ENCODE data around the gene LY86.
"Not testable (repeated sequence)": the region's sequence is repeated elsewhere in the genome, so short reads cannot be mapped to it uniquely, and the experiment has no call there.

Gene LY86

GRCh38 chr6:6657820-6658217 is 69.3 kb downstream of the LY86 start:
- no peak for DNase-seq (ENCODE audit: low read depth in 1 of 2, low spot score in 1 of 2)
- in situ Hi-C loops (cut with HindIII; ENCODE audit: low pct_unique_long_range_greater_than_20kb, low sequenced_read_pairs), result no loop called here
- TF ChIP-seq JUND (IDR thresholded peaks at IDR 0.05; ENCODE audit: low read depth), result no peak

DNA sequence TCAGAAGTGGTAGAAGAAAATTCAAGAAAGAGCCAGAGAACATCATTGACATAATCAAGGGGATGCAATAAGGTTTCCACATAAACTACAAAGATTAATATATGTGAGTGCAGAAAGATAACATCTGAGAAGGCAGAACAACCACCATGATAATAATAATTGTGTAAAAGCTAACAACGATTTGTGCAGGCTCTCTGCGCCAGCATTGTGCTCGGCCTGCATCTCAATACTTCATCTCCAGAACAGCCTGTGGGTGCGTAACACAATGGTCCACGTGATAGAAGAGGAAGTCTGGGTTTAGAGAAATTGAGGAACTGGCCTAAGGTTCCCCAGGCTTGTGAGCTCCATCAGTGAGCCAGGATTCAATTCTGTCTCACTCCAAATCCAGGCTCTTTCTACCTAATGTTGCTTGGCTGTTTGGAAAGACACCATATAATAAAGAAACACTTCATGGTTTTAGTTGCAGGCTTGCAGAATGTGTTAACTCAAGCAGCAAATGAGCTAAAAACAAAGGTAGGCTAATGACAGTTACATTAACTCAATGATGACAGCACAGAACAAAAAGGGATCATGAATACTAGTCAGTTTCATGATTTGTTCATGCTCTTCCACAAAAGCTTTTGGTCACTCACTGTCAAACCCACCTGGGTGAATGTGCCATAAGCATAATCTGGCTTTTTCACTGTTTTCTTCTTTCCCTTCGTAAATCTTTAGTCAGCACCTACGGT is 71.2 kb downstream of the LY86 start:
- DNase-seq (ENCODE audit: low read depth in 1 of 2, low spot score in 1 of 2), result no peak
- no peak for TF ChIP-seq JUND (IDR thresholded peaks at IDR 0.05; ENCODE audit: low read depth)
- in situ Hi-C loops (cut with HindIII; ENCODE audit: low pct_unique_long_range_greater_than_20kb, low sequenced_read_pairs), result no loop called here

DNA sequence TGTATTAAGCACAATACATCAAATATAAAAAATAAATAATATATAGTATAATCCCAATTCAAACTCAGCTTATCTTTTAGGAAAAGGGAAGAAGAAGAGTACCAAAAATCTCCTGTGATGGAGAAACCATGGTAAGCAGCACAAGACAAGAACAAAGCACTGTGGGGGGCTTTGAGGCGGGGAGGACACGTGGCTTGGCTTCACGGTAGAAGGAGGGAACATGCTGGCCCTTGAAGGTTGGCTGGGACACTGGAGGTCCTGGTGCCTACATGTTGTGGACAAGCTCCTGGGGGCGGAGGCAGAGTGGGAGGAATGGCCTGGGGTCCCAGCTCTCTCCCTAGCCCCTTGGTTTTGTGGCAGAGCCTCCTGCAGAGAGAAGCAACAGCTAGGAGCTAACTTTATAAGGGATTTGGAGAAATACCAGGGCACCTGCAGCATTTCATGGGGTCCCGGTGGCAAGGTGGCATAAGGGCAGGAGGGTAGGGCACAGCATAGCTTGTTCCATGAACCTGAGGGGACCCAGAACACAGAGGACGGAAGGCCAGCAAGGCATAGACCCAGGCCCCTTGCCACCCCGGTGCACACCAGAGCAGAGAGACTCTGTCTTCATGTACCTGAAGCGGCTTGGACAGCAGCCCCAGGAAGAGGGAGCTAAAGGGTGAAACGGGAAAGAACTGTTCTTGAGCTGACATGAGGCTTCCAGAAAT is 72.0 kb downstream of the LY86 start:
- in situ Hi-C loops (cut with HindIII; ENCODE audit: low pct_unique_long_range_greater_than_20kb, low sequenced_read_pairs), result no loop called here
- peak in 1 of 2 experiments; percentile 26 for DNase-seq (ENCODE audit: low read depth in 1 of 2, low spot score in 1 of 2)
- no peak for TF ChIP-seq JUND (IDR thresholded peaks at IDR 0.05; ENCODE audit: low read depth)

- in situ Hi-C loops (cut with HindIII; ENCODE audit: low pct_unique_long_range_greater_than_20kb, low sequenced_read_pairs), result no loop called here
- DNase-seq (ENCODE audit: low read depth in 1 of 2, low spot score in 1 of 2), result no peak
- no peak for TF ChIP-seq JUND (IDR thresholded peaks at IDR 0.05; ENCODE audit: low read depth)
These were observed 72.7 kb downstream of the LY86 start for GRCh38 chr6:6661191-6661590.

DNA sequence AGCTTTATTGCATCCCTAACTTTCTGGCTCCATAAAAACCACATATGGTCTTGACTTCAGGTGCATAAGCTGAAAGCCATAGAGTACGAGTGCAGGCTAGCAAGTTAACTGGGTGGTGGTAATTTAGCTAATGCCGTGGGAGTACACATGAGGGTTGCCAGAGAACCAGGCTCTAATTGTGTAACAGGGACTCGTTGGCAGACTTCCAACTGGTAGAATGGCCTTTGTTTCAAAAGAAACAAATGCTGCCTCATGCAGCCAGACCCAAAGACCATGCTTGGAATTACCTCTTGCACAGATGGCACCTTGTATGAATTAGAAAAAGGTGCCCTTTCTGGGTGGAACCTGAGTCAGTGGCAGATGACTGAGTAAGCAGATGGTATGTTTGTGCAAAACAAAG is 73.2 kb downstream of the LY86 start:
- no peak for TF ChIP-seq JUND (IDR thresholded peaks at IDR 0.05; ENCODE audit: low read depth)
- DNase-seq (ENCODE audit: low read depth in 1 of 2, low spot score in 1 of 2), result no peak
- in situ Hi-C loops (cut with HindIII; ENCODE audit: low pct_unique_long_range_greater_than_20kb, low sequenced_read_pairs), result no loop called here

GRCh38 chr6:6663421-6664135 is 75.1 kb downstream of the LY86 start:
- DNase-seq (ENCODE audit: low read depth in 1 of 2, low spot score in 1 of 2), result no peak
- in situ Hi-C loops (cut with HindIII; ENCODE audit: low pct_unique_long_range_greater_than_20kb, low sequenced_read_pairs), result no loop called here
- TF ChIP-seq JUND (IDR thresholded peaks at IDR 0.05; ENCODE audit: low read depth), result no peak

DNA sequence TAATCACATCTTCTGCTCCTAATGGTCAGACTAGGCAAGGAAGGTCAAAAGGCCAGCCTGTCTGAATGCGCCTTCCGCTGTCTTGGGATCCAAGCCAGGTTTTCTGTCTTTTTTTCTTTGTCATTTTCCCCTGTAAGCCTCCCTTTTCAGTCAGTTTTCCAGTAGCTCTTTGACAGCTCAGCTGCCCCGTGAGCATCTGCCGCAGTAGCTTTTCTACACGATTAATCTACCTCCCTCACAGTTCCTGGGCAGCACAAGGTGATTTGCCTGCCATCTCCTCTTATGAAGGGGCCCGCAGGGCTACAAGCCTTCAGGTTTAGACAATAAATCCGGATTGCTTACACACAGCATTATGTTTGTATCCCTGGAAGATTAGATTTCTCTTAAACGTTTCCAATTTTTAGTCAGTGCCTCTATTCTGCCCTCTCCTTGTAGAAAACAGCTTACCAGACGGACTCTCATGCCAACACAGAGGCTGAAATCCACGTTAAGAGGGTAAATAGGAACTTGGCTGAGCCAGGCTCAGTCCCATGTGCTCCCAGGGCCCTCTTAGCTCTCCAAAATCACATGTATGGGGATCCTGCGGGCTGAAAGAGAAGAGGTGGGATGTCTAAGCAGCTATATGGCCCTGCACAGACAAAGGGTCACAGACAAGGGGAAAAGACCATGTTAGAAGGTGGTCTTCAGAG is 77.2 kb downstream of the LY86 start:
- in situ Hi-C loops (cut with HindIII; ENCODE audit: low pct_unique_long_range_greater_than_20kb, low sequenced_read_pairs), result no loop called here
- TF ChIP-seq JUND (IDR thresholded peaks at IDR 0.05; ENCODE audit: low read depth), result no peak
- no peak for DNase-seq (ENCODE audit: low read depth in 1 of 2, low spot score in 1 of 2)

DNA sequence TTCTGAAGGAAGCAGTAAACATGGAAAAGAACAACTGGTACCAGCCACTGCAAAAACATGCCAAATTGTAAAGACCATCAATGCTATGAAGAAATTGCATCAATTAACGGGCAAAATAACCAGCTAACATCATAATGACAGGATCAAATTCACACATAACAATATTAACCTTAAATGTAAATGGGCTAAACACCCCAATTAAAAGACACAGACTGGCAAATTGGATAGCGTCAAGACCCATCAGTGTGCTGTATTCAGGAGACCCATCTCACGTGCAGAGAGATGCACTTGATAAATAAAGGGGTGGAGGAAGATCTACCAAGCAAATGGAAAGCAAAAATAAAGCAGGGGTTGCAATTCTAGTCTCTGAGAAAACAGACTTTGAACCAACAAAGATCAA is 81.6 kb downstream of the LY86 start:
- in situ Hi-C loops (cut with HindIII; ENCODE audit: low pct_unique_long_range_greater_than_20kb, low sequenced_read_pairs), result not testable (repeated sequence)

GRCh38 chr6:6674872-6675271 is 86.4 kb downstream of the LY86 start:
- in situ Hi-C loops (cut with HindIII; ENCODE audit: low pct_unique_long_range_greater_than_20kb, low sequenced_read_pairs), result no loop called here

More for the DNA sequence above, 81.6 kb downstream of the LY86 start:
- not testable (repeated sequence) for DNase-seq (ENCODE audit: low read depth in 1 of 2, low spot score in 1 of 2)

GRCh38 chr6:6676910-6677441 is 88.5 kb downstream of the LY86 start:
- in situ Hi-C loops (cut with HindIII; ENCODE audit: low pct_unique_long_range_greater_than_20kb, low sequenced_read_pairs), result no loop called here
- DNase-seq (ENCODE audit: low read depth in 1 of 2, low spot score in 1 of 2), result peak; percentile 31 to 81

More at GRCh38 chr6:6674872-6675271, 86.4 kb downstream of the LY86 start:
- no peak for TF ChIP-seq JUND (IDR thresholded peaks at IDR 0.05; ENCODE audit: low read depth)
- no peak for DNase-seq (ENCODE audit: low read depth in 1 of 2, low spot score in 1 of 2)

GRCh38 chr6:6678185-6678671 is 89.7 kb downstream of the LY86 start:
- no peak for DNase-seq (ENCODE audit: low read depth in 1 of 2, low spot score in 1 of 2)

More at GRCh38 chr6:6676910-6677441, 88.5 kb downstream of the LY86 start:
- TF ChIP-seq JUND (IDR thresholded peaks at IDR 0.05; ENCODE audit: low read depth), result no peak

GRCh38 chr6:6678811-6679210 is 90.3 kb downstream of the LY86 start:
- in situ Hi-C loops (cut with HindIII; ENCODE audit: low pct_unique_long_range_greater_than_20kb, low sequenced_read_pairs), result no loop called here

More at GRCh38 chr6:6678185-6678671, 89.7 kb downstream of the LY86 start:
- in situ Hi-C loops (cut with HindIII; ENCODE audit: low pct_unique_long_range_greater_than_20kb, low sequenced_read_pairs), result no loop called here
- no peak for TF ChIP-seq JUND (IDR thresholded peaks at IDR 0.05; ENCODE audit: low read depth)

More at GRCh38 chr6:6678811-6679210, 90.3 kb downstream of the LY86 start:
- peak in 1 of 2 experiments; percentile 38 for DNase-seq (ENCODE audit: low read depth in 1 of 2, low spot score in 1 of 2)
- no peak for TF ChIP-seq JUND (IDR thresholded peaks at IDR 0.05; ENCODE audit: low read depth)

Data from T47D (cell line).